Keratinocyte (primary cell): ENCODE results near the gene TAGLN2. TPM values are rescaled to one million over a fixed set of nuclear protein-coding genes. Genes with fewer than 3 reads are reported as not detected.

ENCODE experiments used
- DNase-seq: peaks from one replicate; pipeline ENCODE4 v3.0.0-alpha.2; 2011; ENCODE audit warnings: low read depth, missing footprints, low spot score
- FAIRE-seq: peaks from 2 replicates; lab custom pipeline; 2011; peaks lifted over from hg19 to GRCh38; lab: Jason Lieb, UNC
- H2AFZ ChIP-seq: 2 replicates; pipeline ENCODE4 v1.6.0; 2012; ENCODE audit warnings: low read length, control low read depth, inconsistent platforms; ENCODE audit not compliant: control insufficient read depth
- H3K27ac ChIP-seq: 2 replicates; pipeline ENCODE4 v1.5.1; 2011; ENCODE audit warnings: low read length; ENCODE audit not compliant: control insufficient read depth, insufficient read depth
- H3K27me3 ChIP-seq: 3 replicates; pipeline ENCODE4 v1.6.0; 2011; ENCODE audit warnings: low read length; ENCODE audit not compliant: control insufficient read depth, insufficient read depth; ENCODE audit errors: extremely low read depth
- H3K36me3 ChIP-seq, 2 experiments: 2 replicates in 1 of 2; 3 replicates in 1 of 2; pipeline ENCODE4 v1.5.1; 2011; ENCODE audit warnings: low read length in 2 of 2, mild to moderate bottlenecking in 1 of 2; ENCODE audit not compliant: control insufficient read depth in 2 of 2, insufficient read depth in 2 of 2; ENCODE audit errors: extremely low read depth in 1 of 2
- H3K4me1 ChIP-seq: 3 replicates; pipeline ENCODE4 v1.5.1; 2011; ENCODE audit warnings: low read length; ENCODE audit not compliant: control insufficient read depth, insufficient read depth; ENCODE audit errors: extremely low read depth
- H3K4me2 ChIP-seq: 3 replicates; pipeline ENCODE4 v1.6.0; 2011; ENCODE audit warnings: low read depth, low read length; ENCODE audit not compliant: control insufficient read depth, insufficient read depth; ENCODE audit errors: extremely low read depth
- H3K4me3 ChIP-seq, 3 experiments: fragments of 200-600 bp in 1 of 3; sonication (generic) in 1 of 3; 2 replicates in 2 of 3; 3 replicates in 1 of 3; pipeline ENCODE4 v1.5.1; 2011 to 2016; ENCODE audit warnings: low read length in 3 of 3, mild to moderate bottlenecking in 3 of 3, control low read depth in 2 of 3, inconsistent platforms in 1 of 3, low read depth in 1 of 3, mixed read lengths in 1 of 3, mixed run types in 1 of 3, moderate library complexity in 1 of 3; ENCODE audit not compliant: control insufficient read depth in 2 of 3, insufficient read depth in 2 of 3; ENCODE audit errors: extremely low read depth in 1 of 3
- H3K79me2 ChIP-seq: 2 replicates; pipeline ENCODE4 v1.6.0; 2012; ENCODE audit warnings: low read length; ENCODE audit not compliant: control insufficient read depth, insufficient read depth
- H3K9ac ChIP-seq: 3 replicates; pipeline ENCODE4 v1.6.0; 2011; ENCODE audit warnings: low read length; ENCODE audit not compliant: control insufficient read depth, insufficient read depth; ENCODE audit errors: extremely low read depth
- H3K9me1 ChIP-seq: 3 replicates; pipeline ENCODE4 v1.6.0; 2011; ENCODE audit warnings: low read length; ENCODE audit not compliant: control insufficient read depth, insufficient read depth; ENCODE audit errors: extremely low read depth
- H3K9me3 ChIP-seq: 2 replicates; pipeline ENCODE4 v1.5.1; 2012; ENCODE audit warnings: low read depth, low read length; ENCODE audit not compliant: control insufficient read depth
- H4K20me1 ChIP-seq: 3 replicates; pipeline ENCODE4 v1.6.0; 2011; ENCODE audit warnings: low read length; ENCODE audit not compliant: control insufficient read depth, insufficient read depth; ENCODE audit errors: extremely low read depth
- EZH2 ChIP-seq: IDR thresholded peaks from one replicate; pipeline ENCODE4 v1.6.1; 2012; ENCODE audit warnings: inconsistent platforms, mild to moderate bottlenecking, low read length, moderate library complexity
- dilution Hi-C: fragments of 300-500 bp; cut with MboI; formaldehyde crosslinking; loops from one replicate; pipeline ENCODE4 v1.7.0; 2020; ENCODE audit warnings: low sequenced_read_pairs; ENCODE audit not compliant: extremely low pct_ligation_motif_present
- polyA plus RNA-seq, 5 experiments: library from polyadenylated mRNA; depleted of rRNA in 3 of 5; stranded (reverse) in 3 of 5; stranded (forward) in 1 of 5; unstranded in 1 of 5; fragments of >200 nt; gene quantifications; 1 replicate in 1 of 5; 2 replicates in 3 of 5; 3 replicates in 1 of 5; pipeline versions ENCODE4 v1.2.1 to v1.2.3, GENCODE V29; 2011 to 2012; ENCODE audit warnings: missing spikeins in 2 of 5, low read depth in 1 of 5, low replicate concordance in 1 of 5
- TF ChIP-seq, protein P1 (sequence below), 3 experiments: IDR thresholded peaks in 1 of 3; conservative IDR thresholded peaks in 1 of 3; optimal IDR thresholded peaks in 1 of 3; 2 replicates in 2 of 3; 3 replicates in 1 of 3; pipeline versions ENCODE3 to v1.5.1; 2011; ENCODE audit warnings: low read length in 3 of 3, mild to moderate bottlenecking in 3 of 3, moderate library complexity in 2 of 3, control low read depth in 1 of 3, inconsistent platforms in 1 of 3; ENCODE audit not compliant: insufficient read depth in 2 of 3; ENCODE audit errors: extremely low read depth in 1 of 3

Gene TAGLN2
- polyA plus RNA-seq, 1 donor (not counting 4 experiments of a cell fraction or from before 2014, with no cell fraction given) = 709 TPM

DNA sequence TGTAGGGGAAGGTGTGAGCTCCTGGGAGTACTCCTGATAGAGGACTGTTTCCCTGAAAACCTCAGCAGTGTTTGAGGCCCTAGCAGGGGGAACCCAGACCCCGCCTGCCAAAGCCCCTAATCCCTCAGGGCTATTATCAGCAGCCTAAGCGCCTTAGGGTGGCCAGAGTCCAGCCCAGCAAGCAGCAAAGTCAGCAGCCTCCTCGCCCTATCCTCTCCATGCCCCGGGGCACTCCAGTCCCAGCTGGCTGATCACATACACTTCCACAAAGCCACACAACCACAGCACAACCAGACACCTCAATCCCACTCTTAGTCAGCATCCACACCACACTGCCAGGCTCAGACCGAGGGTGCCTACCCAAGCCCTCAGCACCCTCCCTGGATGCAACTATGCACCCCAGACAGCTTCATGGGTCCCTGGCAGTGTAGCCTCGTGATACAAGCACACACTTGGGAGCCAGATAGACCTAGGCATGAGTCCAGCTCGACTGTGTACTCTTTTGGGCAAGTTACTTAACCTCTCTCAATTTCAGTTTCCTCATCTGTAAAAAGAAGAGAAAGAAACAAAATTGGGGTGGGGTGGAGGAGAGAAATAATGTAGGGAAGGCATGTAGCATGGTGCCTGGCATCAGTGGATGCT lies 13.0 kb upstream of the TAGLN2 start:
- H3K36me3 ChIP-seq = peaks cover 3 to 4% of the 10 kb centered on the region in 2 experiments

DNA sequence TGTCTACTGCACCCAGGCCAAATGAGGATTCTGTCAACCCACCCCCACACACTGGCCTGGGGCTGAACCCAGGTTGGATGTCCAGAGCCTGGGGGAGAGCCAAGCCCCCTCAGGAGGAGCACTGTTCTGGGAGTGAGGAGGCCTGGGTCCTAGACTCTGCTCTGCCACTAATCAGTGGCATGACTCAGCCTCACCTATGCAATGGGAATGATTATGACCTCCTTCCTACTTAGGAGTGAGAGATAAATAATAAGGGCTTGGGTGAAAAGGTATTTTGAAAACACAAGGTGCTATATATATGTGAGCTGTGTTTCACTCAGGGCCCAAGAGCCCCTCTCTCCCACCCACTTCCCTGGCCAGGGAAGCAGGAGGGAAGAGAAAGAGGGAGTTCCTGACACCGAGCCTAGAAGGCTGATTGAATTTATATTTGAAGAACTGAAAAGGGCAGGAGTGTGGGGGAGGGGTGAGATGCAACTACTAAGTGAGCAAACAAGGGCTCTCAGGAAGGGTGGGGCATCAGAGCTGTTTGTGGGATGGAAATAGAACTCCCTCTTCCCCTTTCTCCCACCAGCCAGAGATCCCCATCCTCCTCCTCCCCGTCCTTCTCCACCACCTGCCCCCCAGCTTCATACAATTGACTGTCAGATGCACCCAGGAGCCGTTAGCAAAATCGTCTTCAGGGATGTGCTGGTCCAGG lies 11.9 kb upstream of the TAGLN2 start:
- no peaks in the 10 kb centered on the region for H3K9me1 ChIP-seq
- TF ChIP-seq, protein P1, sequence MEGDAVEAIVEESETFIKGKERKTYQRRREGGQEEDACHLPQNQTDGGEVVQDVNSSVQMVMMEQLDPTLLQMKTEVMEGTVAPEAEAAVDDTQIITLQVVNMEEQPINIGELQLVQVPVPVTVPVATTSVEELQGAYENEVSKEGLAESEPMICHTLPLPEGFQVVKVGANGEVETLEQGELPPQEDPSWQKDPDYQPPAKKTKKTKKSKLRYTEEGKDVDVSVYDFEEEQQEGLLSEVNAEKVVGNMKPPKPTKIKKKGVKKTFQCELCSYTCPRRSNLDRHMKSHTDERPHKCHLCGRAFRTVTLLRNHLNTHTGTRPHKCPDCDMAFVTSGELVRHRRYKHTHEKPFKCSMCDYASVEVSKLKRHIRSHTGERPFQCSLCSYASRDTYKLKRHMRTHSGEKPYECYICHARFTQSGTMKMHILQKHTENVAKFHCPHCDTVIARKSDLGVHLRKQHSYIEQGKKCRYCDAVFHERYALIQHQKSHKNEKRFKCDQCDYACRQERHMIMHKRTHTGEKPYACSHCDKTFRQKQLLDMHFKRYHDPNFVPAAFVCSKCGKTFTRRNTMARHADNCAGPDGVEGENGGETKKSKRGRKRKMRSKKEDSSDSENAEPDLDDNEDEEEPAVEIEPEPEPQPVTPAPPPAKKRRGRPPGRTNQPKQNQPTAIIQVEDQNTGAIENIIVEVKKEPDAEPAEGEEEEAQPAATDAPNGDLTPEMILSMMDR (optimal IDR thresholded peaks at IDR 0.05 in 1 of 3, IDR thresholded peaks at IDR 0.05 in 1 of 3, conservative IDR thresholded peaks at IDR 0.05 in 1 of 3; ENCODE audit: extremely low read depth in 1 of 3, insufficient read depth in 2 of 3, low read length in 3 of 3) = no peak
- no peak for TF ChIP-seq EZH2
- H3K27ac ChIP-seq = no peak overlapping the region
- peak overlapping the region; percentile 24 for H3K4me2 ChIP-seq
- H3K9me3 ChIP-seq = no peaks in the 10 kb centered on the region
- DNase-seq (no peak), FAIRE-seq (no peak)
- H3K4me3 ChIP-seq = no peak overlapping the region
- peaks cover 62% of the 10 kb centered on the region for H3K4me1 ChIP-seq
- H4K20me1 ChIP-seq = no peaks in the 10 kb centered on the region
- dilution Hi-C loops = no loop called here
- no peaks in the 10 kb centered on the region for H3K79me2 ChIP-seq
- H3K9ac ChIP-seq = no peak overlapping the region
- H2AFZ ChIP-seq = no peak overlapping the region
- peaks cover 3 to 4% of the 10 kb centered on the region in 2 experiments for H3K36me3 ChIP-seq
- H3K27me3 ChIP-seq = no peaks in the 10 kb centered on the region

More for the DNA sequence above, 13.0 kb upstream of the TAGLN2 start:
- H3K79me2 ChIP-seq = no peaks in the 10 kb centered on the region
- dilution Hi-C loops = no loop called here
- H3K9me3 ChIP-seq = no peaks in the 10 kb centered on the region
- H3K27me3 ChIP-seq = no peaks in the 10 kb centered on the region
- TF ChIP-seq, protein P1 (optimal IDR thresholded peaks at IDR 0.05 in 1 of 3, IDR thresholded peaks at IDR 0.05 in 1 of 3, conservative IDR thresholded peaks at IDR 0.05 in 1 of 3; ENCODE audit: extremely low read depth in 1 of 3, insufficient read depth in 2 of 3, low read length in 3 of 3) = no peak
- no peak for TF ChIP-seq EZH2
- no peak for DNase-seq
- no peak overlapping the region for H2AFZ ChIP-seq
- FAIRE-seq = peak; percentile 60
- no peaks in the 10 kb centered on the region for H4K20me1 ChIP-seq
- no peak overlapping the region for H3K4me3 ChIP-seq
- no peak overlapping the region for H3K9ac ChIP-seq
- no peaks in the 10 kb centered on the region for H3K9me1 ChIP-seq
- H3K4me1 ChIP-seq = peaks cover 63% of the 10 kb centered on the region
- H3K4me2 ChIP-seq = no peak overlapping the region
- no peak overlapping the region for H3K27ac ChIP-seq
